H9 (cell line): Measurements from ENCODE around the gene TRAFD1. TPM values are rescaled to one million over a fixed set of nuclear protein-coding genes. Genes with fewer than 3 reads are reported as not detected.

ENCODE experiments used
- DNase-seq: peaks from one replicate; pipeline ENCODE4 v3.0.0-alpha.2; 2017
- H2AFZ ChIP-seq: one replicate; pipeline ENCODE4 v1.6.1; 2013; ENCODE audit warnings: mild to moderate bottlenecking, low read length, control low read depth, moderate library complexity
- H2AK5ac ChIP-seq: 2 replicates; pipeline ENCODE4 v1.6.1; 2013; ENCODE audit warnings: low read length, control low read depth, mixed read lengths; ENCODE audit not compliant: insufficient read length
- H2BK120ac ChIP-seq: one replicate; pipeline ENCODE4 v1.6.1; 2013; ENCODE audit warnings: low read depth, mild to moderate bottlenecking, low read length, control low read depth, inconsistent platforms; ENCODE audit not compliant: poor library complexity, severe bottlenecking
- H2BK12ac ChIP-seq: 2 replicates; pipeline ENCODE4 v1.6.1; 2013; ENCODE audit warnings: low read length, control low read depth, mixed read lengths, low read depth; ENCODE audit not compliant: insufficient read length
- H2BK15ac ChIP-seq: 2 replicates; pipeline ENCODE4 v1.6.1; 2013; ENCODE audit warnings: low read depth, low read length, control low read depth
- H2BK20ac ChIP-seq: one replicate; pipeline ENCODE4 v1.6.1; 2013; ENCODE audit warnings: low read depth, mild to moderate bottlenecking, low read length, control low read depth, inconsistent platforms; ENCODE audit not compliant: poor library complexity, severe bottlenecking
- H2BK5ac ChIP-seq: 2 replicates; pipeline ENCODE4 v1.6.1; 2013; ENCODE audit warnings: low read length, control low read depth, mixed read lengths; ENCODE audit not compliant: insufficient read length
- H3K14ac ChIP-seq: 2 replicates; pipeline ENCODE4 v1.6.1; 2013; ENCODE audit warnings: low read length, control low read depth; ENCODE audit not compliant: insufficient read depth
- H3K18ac ChIP-seq: 2 replicates; pipeline ENCODE4 v1.6.1; 2013; ENCODE audit warnings: low read depth, mild to moderate bottlenecking, mixed read lengths, low read length, control low read depth; ENCODE audit not compliant: insufficient read length
- H3K23ac ChIP-seq: 2 replicates; pipeline ENCODE4 v1.6.1; 2013; ENCODE audit warnings: low read length, control low read depth, mixed read lengths, low read depth; ENCODE audit not compliant: insufficient read length
- H3K23me2 ChIP-seq: 2 replicates; pipeline ENCODE4 v1.6.1; 2013; ENCODE audit warnings: low read depth, mild to moderate bottlenecking, mixed read lengths, low read length, control low read depth; ENCODE audit not compliant: insufficient read length, poor library complexity, severe bottlenecking
- H3K27ac ChIP-seq: 2 replicates; pipeline ENCODE4 v1.5.1; 2013; ENCODE audit warnings: low read length, control low read depth, mixed read lengths, low read depth; ENCODE audit not compliant: insufficient read length
- H3K27me3 ChIP-seq: 2 replicates; pipeline ENCODE4 v1.6.1; 2013; ENCODE audit warnings: low read length, control low read depth, inconsistent platforms; ENCODE audit not compliant: insufficient read depth
- H3K4ac ChIP-seq: 2 replicates; pipeline ENCODE4 v1.6.1; 2013; ENCODE audit warnings: low read depth, mild to moderate bottlenecking, control low read depth, inconsistent platforms, low read length, moderate library complexity
- H3K4me1 ChIP-seq: 2 replicates; pipeline ENCODE4 v1.6.1; 2013; ENCODE audit warnings: low read length, control low read depth, inconsistent platforms; ENCODE audit not compliant: insufficient read depth
- H3K4me2 ChIP-seq: 2 replicates; pipeline ENCODE4 v1.6.1; 2013; ENCODE audit warnings: low read length, control low read depth, mixed read lengths; ENCODE audit not compliant: insufficient read length, insufficient read depth
- H3K56ac ChIP-seq: 2 replicates; pipeline ENCODE4 v1.6.1; 2013; ENCODE audit warnings: low read depth, mild to moderate bottlenecking, mixed read lengths, low read length, control low read depth; ENCODE audit not compliant: insufficient read length
- H3K79me1 ChIP-seq: 2 replicates; pipeline ENCODE4 v1.6.1; 2013; ENCODE audit warnings: low read depth, mild to moderate bottlenecking, moderate library complexity, low read length, control low read depth, inconsistent platforms; ENCODE audit not compliant: insufficient read depth, poor library complexity, severe bottlenecking
- H3K79me2 ChIP-seq: 2 replicates; pipeline ENCODE4 v1.6.1; 2013; ENCODE audit warnings: low read length, control low read depth, inconsistent platforms; ENCODE audit not compliant: insufficient read depth
- H3K9ac ChIP-seq: 2 replicates; pipeline ENCODE4 v1.6.1; 2013; ENCODE audit warnings: low read length, control low read depth, mixed read lengths; ENCODE audit not compliant: insufficient read length; ENCODE audit errors: extremely low read depth
- H3K9me3 ChIP-seq: one replicate; pipeline ENCODE4 v1.6.1; 2013; ENCODE audit warnings: low read depth, low read length, inconsistent platforms; ENCODE audit not compliant: control insufficient read depth
- H3T11ph ChIP-seq: one replicate; pipeline ENCODE4 v1.6.1; 2013; ENCODE audit warnings: mild to moderate bottlenecking, low read length, control low read depth, inconsistent platforms
- H4K20me1 ChIP-seq: one replicate; pipeline ENCODE4 v1.6.1; 2013; ENCODE audit not compliant: control insufficient read depth, insufficient read length, insufficient read depth
- H4K5ac ChIP-seq: 2 replicates; pipeline ENCODE4 v1.6.1; 2013; ENCODE audit warnings: low read depth, mild to moderate bottlenecking, mixed read lengths, low read length, control low read depth; ENCODE audit not compliant: insufficient read length
- H4K8ac ChIP-seq: replicated peaks from 2 replicates; pipeline ENCODE4 v1.6.1; 2013; ENCODE audit warnings: low read length, control low read depth, mixed read lengths, low read depth; ENCODE audit not compliant: insufficient read length
- H4K91ac ChIP-seq: 2 replicates; pipeline ENCODE4 v1.6.1; 2013; ENCODE audit warnings: low read depth, mild to moderate bottlenecking, moderate library complexity, mixed read lengths, low read length, control low read depth; ENCODE audit not compliant: insufficient read length
- H3K27ac Mint-ChIP-seq, 3 experiments: 2 replicates in 2 of 3; 3 replicates in 1 of 3; pipeline ENCODE4 v1.8.0; 2020 to 2021; ENCODE audit warnings: mixed read lengths in 3 of 3, mild to moderate bottlenecking in 1 of 3, moderate library complexity in 1 of 3
- H3K27me3 Mint-ChIP-seq: 2 replicates; pipeline ENCODE4 v1.8.0; 2021; ENCODE audit warnings: low read depth, mild to moderate bottlenecking, moderate library complexity, mixed read lengths
- H3K36me3 Mint-ChIP-seq, 3 experiments: 2 replicates in 2 of 3; 3 replicates in 1 of 3; pipeline ENCODE4 v1.8.0; 2020 to 2021; ENCODE audit warnings: low read depth in 3 of 3, mixed read lengths in 3 of 3; ENCODE audit not compliant: insufficient read depth in 1 of 3
- H3K4me1 Mint-ChIP-seq, 2 experiments: 2 replicates each; pipeline ENCODE4 v1.8.0; 2020; ENCODE audit warnings: mixed read lengths in 2 of 2
- H3K4me3 Mint-ChIP-seq, 2 experiments: 2 replicates in 1 of 2; 3 replicates in 1 of 2; pipeline ENCODE4 v1.8.0; 2020 to 2021; ENCODE audit warnings: mild to moderate bottlenecking in 2 of 2, mixed read lengths in 2 of 2, moderate library complexity in 1 of 2
- H3K9me3 Mint-ChIP-seq, 2 experiments: 2 replicates in 1 of 2; 3 replicates in 1 of 2; pipeline ENCODE4 v1.8.0; 2020; ENCODE audit warnings: mild to moderate bottlenecking in 2 of 2, mixed read lengths in 2 of 2, moderate library complexity in 1 of 2
- CTCF ChIP-seq: fragments of 200-600 bp; sonication (generic); conservative IDR thresholded peaks from 3 replicates; pipeline ENCODE4 v1.8.0; 2021; ENCODE audit warnings: antibody characterized with exemption, mild to moderate bottlenecking
- WGBS: extraction: QIAGEN DNeasy Blood & Tissue Kit; methylation state at CpG from one replicate; pipeline ENCODE4 v1.1.7; 2013; ENCODE audit warnings: missing lambda C conversion rate, low lambda C conversion rate, mixed read lengths; ENCODE audit not compliant: insufficient read length; ENCODE audit errors: extremely low coverage; 5-methylcytosine and 5-hydroxymethylcytosine counted together
- total RNA-seq: library from RNA; stranded (reverse); gene quantifications from 2 replicates; pipeline ENCODE4 v1.2.1, GENCODE V29; 2021

TRAFD1 gene
- total RNA-seq, 1 experiment from 2014 or later: 32.0 TPM

- no peaks in the 10 kb centered on the region for H4K20me1 ChIP-seq
- Mint-ChIP-seq H3K27me3 (no peaks in the 10 kb centered on the region), H3K27ac (no peak overlapping the region), H3K9me3 (no peaks in the 10 kb centered on the region), H3K4me1 (no peaks in the 10 kb centered on the region), H3K4me3 (no peak overlapping the region), H3K36me3 (peaks cover 0 to 27% (median 4%) of the 10 kb centered on the region in 3 experiments; a peak in 4 of 7 replicates)
- H3K4me2 ChIP-seq: no peak overlapping the region
- H2AK5ac ChIP-seq: no peak overlapping the region
- no peaks in the 10 kb centered on the region for H3K79me1 ChIP-seq
- H4K8ac ChIP-seq: no peak overlapping the region
- no peak overlapping the region for H3K18ac ChIP-seq
- H3K23me2 ChIP-seq: no peaks in the 10 kb centered on the region
- H3K23ac ChIP-seq: no peak overlapping the region
- H3K4me1 ChIP-seq: no peaks in the 10 kb centered on the region
- no peak for TF ChIP-seq CTCF
- H2BK12ac ChIP-seq: no peak overlapping the region
- H4K5ac ChIP-seq: no peak overlapping the region
- no peak overlapping the region for H3K56ac ChIP-seq
- no peaks in the 10 kb centered on the region for H3K79me2 ChIP-seq
- no peak overlapping the region for H2BK15ac ChIP-seq
- no peak overlapping the region for H2BK20ac ChIP-seq
- no peak overlapping the region for H2AFZ ChIP-seq
- H3K14ac ChIP-seq: no peak overlapping the region
- H3K27ac ChIP-seq: no peak overlapping the region
- no peak overlapping the region for H3K4ac ChIP-seq
- no peak for DNase-seq
- H3T11ph ChIP-seq: no peak overlapping the region
- no peaks in the 10 kb centered on the region for H3K9me3 ChIP-seq
- no peak overlapping the region for H2BK5ac ChIP-seq
- no peaks in the 10 kb centered on the region for H3K27me3 ChIP-seq
- H4K91ac ChIP-seq: no peak overlapping the region
- no CpG with 5 or more reads among the region's 5 CpGs for WGBS
- no peak overlapping the region for H3K9ac ChIP-seq
- no peak overlapping the region for H2BK120ac ChIP-seq
Observed at GRCh38 chr12:112133418-112133817, 8.1 kb downstream of the TRAFD1 start.
